IPS-18c (cell line): Measurements from ENCODE around the gene LAIR1.
A peak's percentile ranks its signal among the peaks of the same experiment; 100 is the strongest.

ENCODE experiments used
- H3K4me3 ChIP-seq: 2 replicates; pipeline ENCODE4 v1.7.0; 2013; ENCODE audit warnings: low read depth, mild to moderate bottlenecking, low read length, moderate library complexity; ENCODE audit not compliant: insufficient read depth
- H3K9me3 ChIP-seq: one replicate; pipeline ENCODE4 v1.6.1; 2013; ENCODE audit warnings: mild to moderate bottlenecking, low read length, moderate library complexity; ENCODE audit not compliant: control insufficient read depth, insufficient read depth

The LAIR1 gene

GRCh38 chr19:54364775-54365257 lies at the start of gene LAIR1:
Gene LAIR1, minus strand, starts transcription at chr19:54364931. Its CDS starts 127 bp downstream, at chr19:54364804.
- H3K9me3 ChIP-seq: no peaks in the 10 kb centered on the region
- no peak within 1 kb of the TSS for H3K4me3 ChIP-seq

DNA sequence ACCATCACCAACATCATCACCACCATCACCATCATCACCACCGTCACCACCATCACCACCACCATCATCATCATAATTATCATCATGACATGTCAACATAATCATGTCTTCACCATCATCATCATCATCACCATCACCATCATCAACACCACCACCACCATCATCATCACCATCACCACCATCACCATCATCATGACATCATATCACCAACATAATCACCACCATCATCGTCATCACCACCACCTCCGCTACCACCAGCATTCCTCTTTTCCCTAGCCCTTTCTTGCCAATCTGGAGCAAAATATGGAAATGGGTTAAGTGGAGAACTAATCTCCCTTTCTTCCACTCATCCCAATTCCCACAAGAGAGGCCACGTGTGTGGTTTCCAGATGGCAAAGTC lies 49.4 kb upstream of the LAIR1 start:
- peaks cover 2% of the 10 kb centered on the region for H3K9me3 ChIP-seq
- no peak overlapping the region for H3K4me3 ChIP-seq

- no peak overlapping the region for H3K4me3 ChIP-seq
Observed at GRCh38 chr19:54412877-54413276, 48.1 kb upstream of the LAIR1 start.

DNA sequence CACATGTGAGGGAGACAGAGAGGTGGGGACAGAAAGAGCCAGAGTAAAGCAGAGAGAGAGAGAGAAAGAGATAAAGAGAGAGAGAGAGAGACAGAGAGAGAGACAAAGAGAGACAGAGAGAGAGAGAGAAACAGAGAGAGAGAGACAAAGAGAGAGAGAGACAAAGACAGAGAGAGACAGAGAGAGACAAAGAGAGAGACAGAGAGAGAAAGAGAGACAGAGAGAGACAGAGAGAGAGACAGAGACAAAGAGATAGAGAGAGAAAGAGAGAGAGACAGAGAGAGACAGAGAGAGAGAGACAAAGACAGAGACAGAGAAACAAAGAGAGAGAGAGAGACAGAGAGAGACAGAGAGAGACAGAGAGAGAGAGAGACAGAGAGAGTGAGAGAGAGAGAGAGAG lies 46.3 kb upstream of the LAIR1 start:
- peaks cover 2% of the 10 kb centered on the region for H3K9me3 ChIP-seq
- H3K4me3 ChIP-seq: no peak overlapping the region

More at GRCh38 chr19:54412877-54413276, 48.1 kb upstream of the LAIR1 start:
- peaks cover 2% of the 10 kb centered on the region for H3K9me3 ChIP-seq

DNA sequence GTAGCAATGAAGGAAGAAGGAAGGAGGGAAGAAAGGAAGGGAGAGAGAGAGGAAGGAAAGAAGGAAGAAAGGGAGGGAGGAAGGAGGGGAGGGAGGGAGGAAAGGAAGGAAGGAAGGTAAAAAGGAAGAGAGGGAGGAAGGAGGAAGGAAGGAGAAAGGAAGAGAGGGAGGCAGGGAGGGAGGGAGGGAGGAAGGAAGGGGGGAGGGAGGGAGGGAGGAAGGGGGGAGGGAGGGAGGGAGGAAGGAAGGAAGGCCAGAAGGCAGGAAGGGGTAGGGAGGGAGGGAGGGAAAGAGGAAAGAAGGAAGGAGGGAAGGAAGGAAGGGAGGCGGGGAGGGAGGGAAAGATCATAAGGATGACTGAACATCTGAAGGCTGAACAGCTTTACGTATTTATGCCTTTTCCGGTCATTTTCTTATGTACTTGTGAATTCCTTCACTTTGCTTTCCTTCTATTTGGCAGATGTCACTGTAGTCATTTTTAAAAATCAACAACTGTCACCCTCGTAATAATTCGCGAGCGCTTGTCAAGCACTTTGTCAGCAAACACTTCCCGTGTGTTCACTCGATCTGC lies 43.8 kb upstream of the LAIR1 start:
- H3K4me3 ChIP-seq: no peak overlapping the region
- H3K9me3 ChIP-seq: no peaks in the 10 kb centered on the region

- H3K4me3 ChIP-seq: no peak overlapping the region
- H3K9me3 ChIP-seq: no peaks in the 10 kb centered on the region
Observed at GRCh38 chr19:54407780-54408179, 43.0 kb upstream of the LAIR1 start.

GRCh38 chr19:54405628-54406027 lies 40.9 kb upstream of the LAIR1 start:
- H3K9me3 ChIP-seq: no peaks in the 10 kb centered on the region
- no peak overlapping the region for H3K4me3 ChIP-seq

- no peak overlapping the region for H3K4me3 ChIP-seq
- H3K9me3 ChIP-seq: no peaks in the 10 kb centered on the region
Observed at GRCh38 chr19:54403054-54403453, 38.3 kb upstream of the LAIR1 start.

GRCh38 chr19:54400913-54401312 lies 36.2 kb upstream of the LAIR1 start:
- no peak overlapping the region for H3K4me3 ChIP-seq
- no peaks in the 10 kb centered on the region for H3K9me3 ChIP-seq

GRCh38 chr19:54399189-54399588 lies 34.5 kb upstream of the LAIR1 start:
- Histone ChIP-seq H3K9me3 (no peaks in the 10 kb centered on the region), H3K4me3 (no peak overlapping the region)

DNA sequence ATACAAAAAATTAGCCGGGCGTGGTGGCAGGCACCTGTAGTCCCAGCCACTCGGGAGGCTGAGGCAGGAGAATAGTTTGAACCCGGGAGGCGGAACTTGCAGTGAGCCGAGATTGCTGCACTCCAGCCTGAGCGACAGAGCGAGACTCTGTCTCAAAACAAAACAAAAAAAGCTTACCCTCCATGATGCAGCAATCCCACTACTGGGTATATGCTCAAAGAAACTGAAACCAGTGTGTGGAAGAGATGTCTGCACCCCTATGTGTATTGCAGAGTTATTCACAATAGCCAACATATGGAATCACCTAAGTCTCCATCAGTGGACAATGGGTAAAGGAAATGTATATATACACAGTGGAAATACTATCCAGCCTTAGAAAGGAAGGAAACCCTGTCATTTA lies 31.0 kb upstream of the LAIR1 start:
- no peak overlapping the region for H3K4me3 ChIP-seq

DNA sequence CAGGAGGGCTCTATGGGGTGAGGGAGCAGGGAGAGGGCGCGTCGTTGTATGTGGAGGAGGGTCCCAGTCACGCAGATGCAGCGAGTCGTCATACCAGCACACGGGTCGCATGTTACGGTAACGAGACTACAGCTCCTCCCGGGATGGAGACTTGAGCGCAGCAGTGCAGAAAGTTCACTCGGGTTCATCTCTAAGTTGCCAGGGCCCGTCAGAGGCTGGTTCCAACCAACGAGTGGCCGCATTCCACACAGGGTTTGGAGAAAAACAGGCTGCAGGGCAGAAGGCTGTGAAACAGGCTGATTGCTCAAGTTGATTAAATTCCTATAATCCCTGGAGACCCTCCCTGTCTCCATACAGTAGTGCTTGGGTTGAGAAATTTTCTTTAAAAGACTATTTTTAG lies 28.6 kb upstream of the LAIR1 start:
- H3K9me3 ChIP-seq: no peaks in the 10 kb centered on the region
- H3K4me3 ChIP-seq: no peak overlapping the region

More for the DNA sequence above, 31.0 kb upstream of the LAIR1 start:
- H3K9me3 ChIP-seq: no peaks in the 10 kb centered on the region

DNA sequence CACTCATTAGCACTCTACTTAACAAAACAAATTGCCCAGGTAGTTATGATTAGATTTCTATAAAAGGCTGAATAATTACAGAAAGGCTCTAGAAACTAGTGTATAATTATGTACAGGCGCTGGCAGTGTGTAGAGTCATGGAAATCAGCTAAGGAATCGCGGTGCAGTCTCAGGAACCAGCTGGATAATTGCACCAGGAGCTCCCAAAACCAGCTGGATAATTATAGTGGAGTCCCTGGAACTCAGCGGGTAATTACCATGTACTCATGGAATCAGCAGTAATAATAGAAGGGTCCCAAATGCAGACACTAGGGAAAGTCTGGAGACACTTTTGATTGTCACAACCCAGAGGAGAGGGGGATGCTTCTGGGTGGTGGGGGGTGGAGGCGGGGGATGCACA lies 27.4 kb upstream of the LAIR1 start:
- H3K9me3 ChIP-seq: no peaks in the 10 kb centered on the region
- H3K4me3 ChIP-seq: no peak overlapping the region

DNA sequence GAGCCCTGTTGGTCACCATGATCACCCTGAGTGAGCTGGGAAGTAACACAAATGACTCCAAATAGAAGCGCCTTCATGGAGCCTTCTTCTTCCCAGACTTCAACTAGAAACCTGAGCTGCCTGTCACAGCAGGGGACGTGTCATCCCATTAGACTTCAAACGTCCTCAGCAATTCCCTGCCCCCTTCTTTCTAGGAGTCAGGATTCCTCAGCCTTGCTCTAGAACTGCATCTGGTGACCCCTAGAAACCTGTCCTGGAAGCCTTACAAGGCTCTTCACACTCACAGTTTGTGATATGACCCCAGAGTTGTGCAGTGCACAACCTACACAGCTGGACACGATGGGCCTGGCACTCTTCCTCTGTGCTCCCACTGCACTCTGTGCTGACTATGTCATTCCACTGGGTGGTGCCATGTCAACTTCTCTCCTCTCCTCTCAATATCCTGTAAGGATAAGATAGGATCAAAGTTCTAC lies 26.9 kb upstream of the LAIR1 start:
- Histone ChIP-seq H3K9me3 (no peaks in the 10 kb centered on the region), H3K4me3 (no peak overlapping the region; the same call in 1 of the 2 replicates)

DNA sequence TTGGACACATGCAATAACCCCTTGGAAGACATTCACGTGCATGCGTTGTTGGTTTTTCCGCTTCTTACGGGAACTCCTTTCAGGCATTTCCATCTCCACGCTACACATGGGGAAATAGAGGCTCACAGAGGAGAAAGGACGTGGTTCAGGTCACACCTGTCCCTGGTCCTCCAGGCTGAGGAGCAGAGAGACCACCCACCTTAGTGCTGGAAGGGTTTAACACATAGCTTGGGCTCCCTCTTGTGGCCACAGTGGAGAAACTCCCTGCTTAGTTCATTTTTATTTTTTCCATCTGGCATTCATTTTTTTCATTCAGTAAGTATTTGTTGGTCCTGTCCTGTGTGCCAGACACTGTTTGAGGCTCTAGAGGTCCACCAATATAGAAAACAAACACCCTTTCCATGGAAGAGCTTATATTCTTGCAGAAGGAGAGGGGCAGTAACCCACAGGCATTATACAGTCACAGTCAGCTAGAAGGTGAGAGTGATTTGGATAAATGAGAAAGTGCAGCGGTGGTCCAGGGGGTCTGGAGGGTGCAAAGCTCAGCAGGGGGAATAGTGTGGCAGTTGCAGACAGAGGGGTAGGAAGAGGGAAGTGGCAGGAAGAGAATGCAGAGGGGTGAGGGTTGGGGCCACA lies 26.3 kb upstream of the LAIR1 start:
- no peaks in the 10 kb centered on the region for H3K9me3 ChIP-seq
- no peak overlapping the region for H3K4me3 ChIP-seq

- Histone ChIP-seq H3K9me3 (no peaks in the 10 kb centered on the region), H3K4me3 (no peak overlapping the region)
Observed at GRCh38 chr19:54389553-54389952, 24.8 kb upstream of the LAIR1 start.

GRCh38 chr19:54388802-54389139 lies 24.0 kb upstream of the LAIR1 start:
- H3K9me3 ChIP-seq: no peaks in the 10 kb centered on the region
- peak overlapping the region; percentile 16; the same call in 1 of the 2 replicates for H3K4me3 ChIP-seq

GRCh38 chr19:54387991-54388801 lies 23.5 kb upstream of the LAIR1 start:
- Histone ChIP-seq H3K9me3 (no peaks in the 10 kb centered on the region), H3K4me3 (peak overlapping the region; percentile 34)
